B cell (primary cell): ENCODE data around the gene IL1RAPL1. TPM values are rescaled to one million over a fixed set of nuclear protein-coding genes. Genes with fewer than 3 reads are reported as not detected.

ENCODE experiments used
- ATAC-seq: fragments of 200-7000 bp; cut with Tn5 transposase; one replicate; pipeline ENCODE4 v1.10.0; 2021; ENCODE audit warnings: low read depth, mild to moderate bottlenecking, moderate number of reproducible peaks, moderate library complexity
- CTCF ChIA-PET: fragments of 350-600 bp; sonication (Branson Sonifier 250); formaldehyde crosslinking; loops from one replicate; lab custom pipeline; 2021; ENCODE audit warnings: antibody characterized with exemption, inconsistent platforms; lab: Charles Lee
- POLR2A ChIA-PET: fragments of 350-600 bp; sonication (Branson Sonifier 250); formaldehyde crosslinking; loops from one replicate; lab custom pipeline; 2021; ENCODE audit warnings: antibody characterized with exemption; lab: Charles Lee
- DNase-seq: peaks from one replicate; pipeline ENCODE4 v3.0.0; 2013
- H2AFZ ChIP-seq: 2 replicates; pipeline ENCODE4 v1.6.1; 2012; ENCODE audit warnings: mild to moderate bottlenecking, low read depth, low read length; ENCODE audit not compliant: insufficient read depth, poor library complexity, severe bottlenecking
- H3K27ac ChIP-seq, 2 donors: 1 replicate in 1 of 2; 2 replicates in 1 of 2; pipeline ENCODE4 v1.5.1; 2012 to 2013; ENCODE audit warnings: low read length in 2 of 2, mild to moderate bottlenecking in 2 of 2, moderate library complexity in 1 of 2
- H3K27me3 ChIP-seq, 4 experiments: fragments of 200-600 bp in 1 of 4; sonication (generic) in 1 of 4; replicated peaks in 1 of 4; 1 replicate in 2 of 4; 2 replicates in 2 of 4; pipeline versions ENCODE4 v1.6.1 to v1.7.0; 2013 to 2016; ENCODE audit warnings: low read length in 3 of 4, mild to moderate bottlenecking in 2 of 4, mixed read lengths in 1 of 4, moderate library complexity in 1 of 4; ENCODE audit not compliant: insufficient read depth in 4 of 4, control insufficient read depth in 3 of 4; ENCODE audit errors: control extremely low read depth in 1 of 4
- H3K36me3 ChIP-seq, 2 experiments: replicated peaks in 1 of 2; 1 replicate in 1 of 2; 2 replicates in 1 of 2; pipeline versions ENCODE4 v1.6.1 to v1.7.1; 2013; ENCODE audit warnings: low read length in 1 of 2; ENCODE audit not compliant: insufficient read depth in 2 of 2, control insufficient read depth in 1 of 2; ENCODE audit errors: control extremely low read depth in 1 of 2, extremely low read depth in 1 of 2
- H3K4me1 ChIP-seq, 2 donors: fragments of 200-600 bp in 1 of 2; sonication (generic) in 1 of 2; 1 replicate in 1 of 2; 2 replicates in 1 of 2; pipeline versions ENCODE4 v1.5.1 to v1.6.1; 2013 to 2017; ENCODE audit warnings: low read length in 2 of 2; ENCODE audit not compliant: control insufficient read depth in 2 of 2, insufficient read depth in 2 of 2
- H3K4me2 ChIP-seq: replicated peaks from 2 replicates; pipeline ENCODE3; 2012; ENCODE audit warnings: mild to moderate bottlenecking, low read depth, low read length; ENCODE audit not compliant: poor library complexity, severe bottlenecking
- H3K4me3 ChIP-seq, 5 experiments: fragments of 200-600 bp in 1 of 5; sonication (generic) in 1 of 5; 1 replicate in 3 of 5; 2 replicates in 2 of 5; pipeline versions ENCODE4 v1.5.1 to v1.7.0; 2011 to 2016; ENCODE audit warnings: low read length in 4 of 5, mild to moderate bottlenecking in 4 of 5, low read depth in 2 of 5, control low read depth in 1 of 5, moderate library complexity in 1 of 5; ENCODE audit not compliant: insufficient read depth in 1 of 5; ENCODE audit errors: control extremely low read depth in 1 of 5, extremely low read depth in 1 of 5
- H3K79me2 ChIP-seq: fragments of 200-600 bp; sonication (generic); one replicate; pipeline ENCODE4 v1.6.0; 2016; ENCODE audit warnings: low read length; ENCODE audit not compliant: control insufficient read depth, insufficient read depth
- H3K9ac ChIP-seq: fragments of 200-600 bp; sonication (generic); 2 replicates; pipeline ENCODE4 v1.6.1; 2017; ENCODE audit warnings: mild to moderate bottlenecking, low read length, moderate library complexity
- H3K9me3 ChIP-seq, 3 donors: one replicate each; pipeline versions ENCODE4 v1.6.1 to v1.7.1; 2013; ENCODE audit warnings: low read length in 2 of 3; ENCODE audit not compliant: control insufficient read depth in 2 of 3, insufficient read depth in 1 of 3; ENCODE audit errors: control extremely low read depth in 1 of 3
- H4K20me1 ChIP-seq: 2 replicates; pipeline ENCODE4 v1.6.0; 2012; ENCODE audit warnings: mild to moderate bottlenecking, low read length; ENCODE audit not compliant: insufficient read depth, control insufficient read depth, poor library complexity, severe bottlenecking
- H3K27ac Mint-ChIP-seq: one replicate; pipeline ENCODE4 v1.8.0; 2021; ENCODE audit warnings: mixed read lengths
- H3K27me3 Mint-ChIP-seq: one replicate; pipeline ENCODE4 v1.8.0; 2021; ENCODE audit warnings: mixed read lengths
- H3K4me1 Mint-ChIP-seq: one replicate; pipeline ENCODE4 v1.8.0; 2021; ENCODE audit warnings: mixed read lengths
- H3K4me3 Mint-ChIP-seq: one replicate; pipeline ENCODE4 v1.8.0; 2021; ENCODE audit warnings: mixed read lengths
- H3K9me3 Mint-ChIP-seq: one replicate; pipeline ENCODE4 v1.8.0; 2022; ENCODE audit warnings: mixed read lengths; ENCODE audit not compliant: insufficient read depth
- CTCF ChIP-seq: fragments of 200-600 bp; IDR thresholded peaks from one replicate; pipeline ENCODE4 v1.8.0; 2022; ENCODE audit warnings: antibody characterized with exemption, mild to moderate bottlenecking
- EZH2 ChIP-seq: IDR thresholded peaks from 2 replicates; pipeline ENCODE4 v1.6.1; 2012; ENCODE audit warnings: borderline replicate concordance, low read depth, mild to moderate bottlenecking, moderate library complexity, low read length; ENCODE audit not compliant: insufficient read depth, poor library complexity, severe bottlenecking
- WGBS: methylation state at CpG from one replicate; pipeline ENCODE4 v1.1.5; 2013; ENCODE audit warnings: missing lambda C conversion rate; ENCODE audit not compliant: insufficient coverage; 5-methylcytosine and 5-hydroxymethylcytosine counted together
- intact Hi-C: fragments of 100-400 bp; cut with micrococcal nuclease; formaldehyde crosslinking; loops from one replicate; pipeline ENCODE4 v1.10.0; 2022
- polyA plus RNA-seq: library from polyadenylated mRNA; depleted of rRNA; stranded (reverse); fragments of >200 nt; gene quantifications from 2 replicates; pipeline ENCODE4 v1.2.3, GENCODE V29; 2012
- total RNA-seq, 2 donors: library from RNA; stranded (reverse); fragments of 120-200 nt in 1 of 2; gene quantifications; 1 replicate in 1 of 2; 2 replicates in 1 of 2; pipeline versions ENCODE4 v1.2.3 to v1.2.4, GENCODE V29; 2013 to 2022

The IL1RAPL1 gene
- total and polyA plus RNA-seq, 2 donors (not counting 1 experiment from before 2014, with no cell fraction given) = not detected

GRCh38 chrX:29254515-29254914, 667.3 kb downstream of the IL1RAPL1 start:
- H3K27ac ChIP-seq = no peak overlapping the region
- H3K4me3 Mint-ChIP-seq = no peak overlapping the region
- no peak for TF ChIP-seq CTCF
- TF ChIP-seq EZH2 = no peak

GRCh38 chrX:29257521-29257920, 670.3 kb downstream of the IL1RAPL1 start:
- Histone ChIP-seq H3K9ac (no peak overlapping the region), H3K4me1 (no peaks in the 10 kb centered on the region), H3K4me3 (no peak overlapping the region), H3K79me2 (no peaks in the 10 kb centered on the region), H2AFZ (no peak overlapping the region), H3K27me3 (no peaks in the 10 kb centered on the region), H3K27ac (no peak overlapping the region), H3K9me3 (no peaks in the 10 kb centered on the region), H3K36me3 (no peaks in the 10 kb centered on the region), H3K4me2 (no peak overlapping the region), H4K20me1 (no peaks in the 10 kb centered on the region)
- Mint-ChIP-seq H3K27me3 (no peaks in the 10 kb centered on the region), H3K27ac (no peak overlapping the region), H3K4me3 (no peak overlapping the region), H3K9me3 (no peaks in the 10 kb centered on the region), H3K4me1 (no peaks in the 10 kb centered on the region)
- ChIA-PET POLR2A (no interaction called here), CTCF (no interaction called here)
- intact Hi-C loops = no loop called here
- no peak for ATAC-seq
- no CpG with 5 or more reads among the region's 3 CpGs for WGBS
- no peak for DNase-seq
- no peak for TF ChIP-seq CTCF
- no peak for TF ChIP-seq EZH2

More at GRCh38 chrX:29254515-29254914, 667.3 kb downstream of the IL1RAPL1 start:
- WGBS = no CpG with 5 or more reads among the region's 1 CpG
- CTCF ChIA-PET = no interaction called here
- no peaks in the 10 kb centered on the region for H4K20me1 ChIP-seq
- no peak overlapping the region for H3K27ac Mint-ChIP-seq
- no peaks in the 10 kb centered on the region for H3K36me3 ChIP-seq
- no peaks in the 10 kb centered on the region for H3K9me3 ChIP-seq
- DNase-seq (no peak), ATAC-seq (no peak)
- POLR2A ChIA-PET = no interaction called here
- H3K27me3 Mint-ChIP-seq = no peaks in the 10 kb centered on the region
- H3K9me3 Mint-ChIP-seq = no peaks in the 10 kb centered on the region
- no peaks in the 10 kb centered on the region for H3K4me1 Mint-ChIP-seq
- H3K9ac ChIP-seq = no peak overlapping the region
- no peak overlapping the region for H3K4me2 ChIP-seq
- no peaks in the 10 kb centered on the region for H3K79me2 ChIP-seq
- H2AFZ ChIP-seq = no peak overlapping the region
- H3K4me1 ChIP-seq = no peaks in the 10 kb centered on the region
- intact Hi-C loops = no loop called here
- no peaks in the 10 kb centered on the region for H3K27me3 ChIP-seq
- H3K4me3 ChIP-seq = no peak overlapping the region
